Lower lobe of right lung (tissue), 2 donors: Measurements from ENCODE around the gene WNK4. TPM values are rescaled to one million over a fixed set of nuclear protein-coding genes. Genes with fewer than 3 reads are reported as not detected.

ENCODE experiments used
- ATAC-seq, 2 donors: fragments of 200-7000 bp; cut with Tn5 transposase; one replicate each; pipeline ENCODE4 v1.9.1; 2020 to 2022; ENCODE audit warnings: mild to moderate bottlenecking in 2 of 2, moderate library complexity in 2 of 2
- DNase-seq: peaks from one replicate; pipeline ENCODE4 v3.0.0-alpha.2; 2020
- H3K27ac ChIP-seq: fragments of 200-600 bp; one replicate; pipeline ENCODE4 v1.8.0; 2022
- H3K27me3 ChIP-seq: fragments of 200-600 bp; one replicate; pipeline ENCODE4 v1.8.0; 2022; ENCODE audit warnings: low read depth
- H3K36me3 ChIP-seq: fragments of 200-600 bp; one replicate; pipeline ENCODE4 v1.8.0; 2022; ENCODE audit warnings: mild to moderate bottlenecking
- H3K4me1 ChIP-seq: fragments of 200-600 bp; one replicate; pipeline ENCODE4 v1.8.0; 2022
- H3K4me3 ChIP-seq: fragments of 200-600 bp; one replicate; pipeline ENCODE4 v1.8.0; 2022; ENCODE audit warnings: mild to moderate bottlenecking
- H3K9me3 ChIP-seq: fragments of 200-600 bp; one replicate; pipeline ENCODE4 v1.8.0; 2022
- CTCF ChIP-seq: fragments of 200-600 bp; IDR thresholded peaks from one replicate; pipeline ENCODE4 v1.8.0; 2022; ENCODE audit warnings: antibody characterized with exemption, mild to moderate bottlenecking
- intact Hi-C: fragments of 100-400 bp; cut with DNase I; formaldehyde crosslinking; loops from one replicate; pipeline ENCODE4 v1.11.0; 2022
- total RNA-seq: library from RNA; stranded (reverse); fragmentation: NEBNext Ultra II Directional; extraction: Animal tissue kit (Norgen Biotek cat#: 25700); gene quantifications from one replicate; pipeline ENCODE4 v1.2.1, GENCODE V29; 2021
- donor health status: DM: no; HTN: yes; CAD: no; lungs with severe emphysema.

Gene WNK4
- total RNA-seq, 1 donor from 2014 or later, result 0.47 TPM

GRCh38 chr17:42782166-42783061 lies 2.0 kb downstream of the WNK4 start:
- Histone ChIP-seq H3K36me3 (peaks cover 23% of the 10 kb centered on the region), H3K9me3 (no peaks in the 10 kb centered on the region), H3K4me1 (peaks cover 18% of the 10 kb centered on the region), H3K27me3 (peaks cover 73% of the 10 kb centered on the region), H3K4me3 (no peak overlapping the region), H3K27ac (no peak overlapping the region)
- intact Hi-C loops, result no loop called here
- ATAC-seq (no peak), DNase-seq (no peak)
- TF ChIP-seq CTCF, result no peak

- Histone ChIP-seq H3K27me3 (peaks cover 77% of the 10 kb centered on the region), H3K36me3 (peaks cover 15% of the 10 kb centered on the region), H3K4me3 (no peak overlapping the region), H3K27ac (no peak overlapping the region), H3K4me1 (peaks cover 18% of the 10 kb centered on the region), H3K9me3 (no peaks in the 10 kb centered on the region)
- TF ChIP-seq CTCF, result no peak
- no peak for DNase-seq
- ATAC-seq, result no peak
- intact Hi-C loops, result no loop called here
Observed at GRCh38 chr17:42783062-42783790, 2.8 kb downstream of the WNK4 start.

GRCh38 chr17:42783791-42784138 lies 3.4 kb downstream of the WNK4 start:
- Histone ChIP-seq H3K9me3 (no peaks in the 10 kb centered on the region), H3K4me3 (no peak overlapping the region), H3K36me3 (peaks cover 10% of the 10 kb centered on the region), H3K27ac (no peak overlapping the region), H3K4me1 (peaks cover 18% of the 10 kb centered on the region), H3K27me3 (peaks cover 80% of the 10 kb centered on the region)
- intact Hi-C loops, result no loop called here
- ATAC-seq (no peak), DNase-seq (no peak)
- TF ChIP-seq CTCF, result no peak

GRCh38 chr17:42784409-42784808 lies 4.0 kb downstream of the WNK4 start:
- Histone ChIP-seq H3K27me3 (peaks cover 86% of the 10 kb centered on the region), H3K27ac (no peak overlapping the region), H3K9me3 (no peaks in the 10 kb centered on the region), H3K4me1 (peaks cover 17% of the 10 kb centered on the region), H3K36me3 (peaks cover 3% of the 10 kb centered on the region), H3K4me3 (no peak overlapping the region)
- ATAC-seq (peak in 1 of 2 donors; percentile 4), DNase-seq (no peak)
- TF ChIP-seq CTCF, result no peak
- intact Hi-C loops, result no loop called here

GRCh38 chr17:42784811-42785592 lies 4.6 kb downstream of the WNK4 start:
- no peaks in the 10 kb centered on the region for H3K36me3 ChIP-seq
- H3K27ac ChIP-seq, result no peak overlapping the region
- DNase-seq (no peak), ATAC-seq (peak in 1 of 2 donors; percentile 8)
- H3K27me3 ChIP-seq, result peaks cover 84% of the 10 kb centered on the region
- peaks cover 11% of the 10 kb centered on the region for H3K4me1 ChIP-seq
- H3K4me3 ChIP-seq, result no peak overlapping the region
- H3K9me3 ChIP-seq, result no peaks in the 10 kb centered on the region
- no peak for TF ChIP-seq CTCF
- intact Hi-C loops, result no loop called here
